Liver (tissue), 3 donors: ENCODE measurements around the gene RCSD1.

Source experiments
- FOXA1 ChIP-seq: IDR thresholded peaks from 2 replicates; pipeline ENCODE4 v1.6.1; 2016; ENCODE audit warnings: antibody characterized with exemption
- GABPA ChIP-seq, 2 donors: IDR thresholded peaks in 1 of 2; conservative IDR thresholded peaks in 1 of 2; 2 replicates each; pipeline ENCODE4 v1.6.1; 2016; ENCODE audit warnings: antibody characterized with exemption in 2 of 2, mild to moderate bottlenecking in 1 of 2, moderate library complexity in 1 of 2
- JUND ChIP-seq, 2 donors: IDR thresholded peaks; 2 replicates each; pipeline ENCODE4 v1.6.1; 2016; ENCODE audit warnings: antibody characterized with exemption in 2 of 2
- RAD21 ChIP-seq, 2 donors: IDR thresholded peaks; 2 replicates each; pipeline ENCODE4 v1.6.1; 2016; ENCODE audit warnings: antibody characterized with exemption in 2 of 2, mild to moderate bottlenecking in 2 of 2
- YY1 ChIP-seq: IDR thresholded peaks from 2 replicates; pipeline ENCODE4 v1.6.1; 2016; ENCODE audit warnings: antibody characterized with exemption, mild to moderate bottlenecking
- TF ChIP-seq, protein P1 (sequence below): fragments of 150-350 bp; IDR thresholded peaks from 2 replicates; pipeline ENCODE4 v1.5.1; 2017; ENCODE audit warnings: improper control_type of control experiment, low read depth, low read length; ENCODE audit not compliant: missing input control
- donor health status: healthy.
- donor health status: healthy.

DNA sequence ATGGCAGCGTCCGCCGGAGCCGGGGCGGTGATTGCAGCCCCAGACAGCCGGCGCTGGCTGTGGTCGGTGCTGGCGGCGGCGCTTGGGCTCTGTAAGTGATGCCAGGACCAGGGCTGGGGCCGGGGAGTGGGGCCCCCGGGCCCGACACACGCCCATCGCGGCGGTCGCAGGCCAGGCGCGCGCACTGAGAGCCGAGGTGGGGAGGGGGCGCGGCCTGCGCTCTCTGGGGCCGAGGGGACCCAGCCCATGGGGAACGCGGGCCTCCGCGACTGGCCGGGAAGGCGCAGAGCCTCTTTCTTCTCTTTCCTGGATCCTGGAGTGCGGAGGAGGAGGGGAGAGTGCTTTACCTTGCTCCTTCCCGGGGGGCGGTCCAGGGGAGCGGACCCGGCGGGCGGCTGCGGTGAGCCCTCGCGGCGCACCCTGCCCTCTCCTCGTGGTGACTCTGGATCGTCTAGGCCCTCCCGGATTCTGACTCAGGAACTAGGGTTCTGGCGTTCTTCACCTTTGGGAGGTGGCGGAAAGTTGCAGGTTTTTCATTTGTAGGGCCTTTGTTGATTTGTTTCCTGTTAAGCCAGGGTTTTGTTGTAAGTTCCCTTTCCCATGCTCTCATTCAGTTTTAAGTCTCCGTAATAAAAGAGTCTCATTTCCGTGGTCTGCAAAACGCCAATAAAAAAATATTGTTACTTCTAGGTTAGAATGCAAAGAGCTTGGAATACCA is 92.3 kb downstream of the RCSD1 start:
- TF ChIP-seq, protein P1, sequence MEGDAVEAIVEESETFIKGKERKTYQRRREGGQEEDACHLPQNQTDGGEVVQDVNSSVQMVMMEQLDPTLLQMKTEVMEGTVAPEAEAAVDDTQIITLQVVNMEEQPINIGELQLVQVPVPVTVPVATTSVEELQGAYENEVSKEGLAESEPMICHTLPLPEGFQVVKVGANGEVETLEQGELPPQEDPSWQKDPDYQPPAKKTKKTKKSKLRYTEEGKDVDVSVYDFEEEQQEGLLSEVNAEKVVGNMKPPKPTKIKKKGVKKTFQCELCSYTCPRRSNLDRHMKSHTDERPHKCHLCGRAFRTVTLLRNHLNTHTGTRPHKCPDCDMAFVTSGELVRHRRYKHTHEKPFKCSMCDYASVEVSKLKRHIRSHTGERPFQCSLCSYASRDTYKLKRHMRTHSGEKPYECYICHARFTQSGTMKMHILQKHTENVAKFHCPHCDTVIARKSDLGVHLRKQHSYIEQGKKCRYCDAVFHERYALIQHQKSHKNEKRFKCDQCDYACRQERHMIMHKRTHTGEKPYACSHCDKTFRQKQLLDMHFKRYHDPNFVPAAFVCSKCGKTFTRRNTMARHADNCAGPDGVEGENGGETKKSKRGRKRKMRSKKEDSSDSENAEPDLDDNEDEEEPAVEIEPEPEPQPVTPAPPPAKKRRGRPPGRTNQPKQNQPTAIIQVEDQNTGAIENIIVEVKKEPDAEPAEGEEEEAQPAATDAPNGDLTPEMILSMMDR = no peak
- TF ChIP-seq YY1 = no peak
- TF ChIP-seq RAD21 (IDR thresholded peaks at IDR 0.05) = no peak
- no peak for TF ChIP-seq GABPA (IDR thresholded peaks at IDR 0.05 in 1 of 2, conservative IDR thresholded peaks at IDR 0.05 in 1 of 2)
- no peak for TF ChIP-seq FOXA1
- TF ChIP-seq JUND (IDR thresholded peaks at IDR 0.05) = no peak
